Measurements from ENCODE around the gene CTDSP1. TPM values are rescaled to one million over a fixed set of nuclear protein-coding genes. Genes with fewer than 3 reads are reported as not detected.

CTDSP1 gene
- polyA plus RNA-seq, 2 of the 4 experiments (the other 2 are of a cell fraction), result 39.5 to 50.3 TPM

DNA sequence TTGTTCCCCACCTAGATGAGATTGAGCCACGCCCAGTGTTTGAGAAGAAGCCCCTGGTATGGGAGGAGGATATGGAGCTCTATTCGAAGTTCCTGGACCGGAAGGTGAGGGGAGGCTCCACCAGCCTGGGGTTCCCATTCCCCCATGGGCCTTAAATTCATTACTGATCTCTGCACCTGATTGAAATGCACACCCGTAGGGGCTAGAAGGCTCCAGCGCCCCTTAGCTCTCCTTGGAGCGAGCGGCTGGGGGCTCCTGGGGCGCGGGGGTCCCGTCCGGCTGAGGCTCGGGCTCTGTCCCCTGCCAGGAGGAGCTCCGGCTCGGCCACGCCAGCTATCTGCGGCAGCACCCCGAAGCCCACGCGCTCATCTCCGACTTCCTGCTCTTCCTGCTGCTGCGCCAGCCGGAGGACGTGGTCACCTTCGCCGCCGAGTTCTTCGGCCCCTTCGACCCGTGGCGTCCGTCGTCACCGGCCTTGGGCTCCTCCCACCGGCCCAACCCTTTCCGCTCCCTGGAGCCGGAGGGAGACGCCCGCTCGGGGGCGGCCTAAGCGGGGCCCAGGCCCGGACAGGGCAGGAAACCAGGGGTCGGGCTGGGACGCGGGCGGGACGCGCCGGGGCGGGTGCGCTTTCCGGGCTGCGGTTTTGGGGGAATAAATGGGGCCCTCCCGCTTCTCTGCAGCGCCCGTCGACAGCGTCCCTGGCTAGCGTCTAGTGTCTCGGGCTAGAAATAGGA is 32.1 kb upstream of the CTDSP1 start:
- ChIA-PET POLR2A (no interaction called here), CTCF (interaction anchor here (0.7 to 2.1 kb wide), 5 partner anchors 11 to 66 kb away, joined by 3 to 18 read pairs (median 3); partner anchors contain the start of gene CATIP)
- WGBS (ENCODE audit: missing lambda C conversion rate), result 17% methylated on average over 29 of the region's 60 CpGs
- FAIRE-seq (no peak), DNase-seq (ENCODE audit: low read depth in 1 of 2, low spot score in 1 of 2) (peak; percentile 78 to 81), ATAC-seq (peak; percentile 95 to 98)
- H3K4me1 ChIP-seq, result 0 out of 3 replicates have a peak, but pooled peaks cover 3% of the 10 kb centered on the region
- peak overlapping the region; percentile 58 for H3K4me3 ChIP-seq
- peak overlapping the region; percentile 86 to 91 for H3K27ac ChIP-seq
- 0 out of 3 replicates have a peak, but pooled peaks cover 7% of the 10 kb centered on the region for H3K9me3 ChIP-seq
- H3K4me2 ChIP-seq, result peak overlapping the region; percentile 91
- TF ChIP-seq HMGXB4 (CRISPR knock-in tag; IDR thresholded peaks at IDR 0.05; ENCODE audit: borderline replicate concordance) (no peak), PHF8 (IDR thresholded peaks at IDR 0.05; ENCODE audit: borderline replicate concordance, low read depth) (peak; percentile 91), TP53 (CRISPR knock-in tag; IDR thresholded peaks at IDR 0.05) (no peak), JUN (IDR thresholded peaks at IDR 0.05) (peak; percentile 38 to 76; a peak in 2 of 5 replicates), BCL3 (IDR thresholded peaks at IDR 0.05) (peak; percentile 88; the same call in 2 of the 3 replicates), POLR2A (IDR thresholded peaks at IDR 0.05; ENCODE audit: low read length) (peak; percentile 95), E2F6 (IDR thresholded peaks at IDR 0.05; ENCODE audit: borderline replicate concordance, low read depth) (peak; percentile 71), NFE2L2 (conservative IDR thresholded peaks at IDR 0.05; ENCODE audit: low read length) (no peak), HOXB5 (CRISPR knock-in tag; IDR thresholded peaks at IDR 0.05) (0 out of 2 replicates have a peak, but pooled peaks have one; percentile 23), ESRRA (IDR thresholded peaks at IDR 0.05; ENCODE audit: borderline replicate concordance, low read length) (no peak), ATOH8 (CRISPR knock-in tag; IDR thresholded peaks at IDR 0.05; ENCODE audit: low read depth) (0 out of 2 replicates have a peak, but pooled peaks have one; percentile 12), MAX (IDR thresholded peaks at IDR 0.05) (peak; percentile 71), SMC3 (IDR thresholded peaks at IDR 0.05) (no peak), EP300 (IDR thresholded peaks at IDR 0.05) (no peak), RAD21 (conservative IDR thresholded peaks at IDR 0.05 in 1 of 2, IDR thresholded peaks at IDR 0.05 in 1 of 2) (peak in 1 of 2 experiments; percentile 26; a peak in 1 of 5 replicates), TFCP2L1 (CRISPR knock-in tag; IDR thresholded peaks at IDR 0.05) (peak; percentile 88), HOXB13 (CRISPR knock-in tag; IDR thresholded peaks at IDR 0.05; ENCODE audit: low read depth) (no peak), HEYL (CRISPR knock-in tag; IDR thresholded peaks at IDR 0.05) (no peak), USF2 (IDR thresholded peaks at IDR 0.05) (no peak), CBX2 (IDR thresholded peaks at IDR 0.05; ENCODE audit: borderline replicate concordance, low read depth) (no peak), BHLHE40 (IDR thresholded peaks at IDR 0.05; ENCODE audit: low read depth, low read length) (no peak), RARB (CRISPR knock-in tag; IDR thresholded peaks at IDR 0.05) (no peak)
- TF ChIP-seq, protein P1, sequence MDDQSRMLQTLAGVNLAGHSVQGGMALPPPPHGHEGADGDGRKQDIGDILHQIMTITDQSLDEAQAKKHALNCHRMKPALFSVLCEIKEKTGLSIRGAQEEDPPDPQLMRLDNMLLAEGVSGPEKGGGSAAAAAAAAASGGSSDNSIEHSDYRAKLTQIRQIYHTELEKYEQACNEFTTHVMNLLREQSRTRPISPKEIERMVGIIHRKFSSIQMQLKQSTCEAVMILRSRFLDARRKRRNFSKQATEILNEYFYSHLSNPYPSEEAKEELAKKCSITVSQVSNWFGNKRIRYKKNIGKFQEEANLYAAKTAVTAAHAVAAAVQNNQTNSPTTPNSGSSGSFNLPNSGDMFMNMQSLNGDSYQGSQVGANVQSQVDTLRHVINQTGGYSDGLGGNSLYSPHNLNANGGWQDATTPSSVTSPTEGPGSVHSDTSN (IDR thresholded peaks at IDR 0.05), result no peak
